CD14-positive monocyte (primary cell): ENCODE measurements around the gene GMDS. TPM values are rescaled to one million over a fixed set of nuclear protein-coding genes. Genes with fewer than 3 reads are reported as not detected.

Experiments used
- DNase-seq, 3 donors: peaks; one replicate each; pipeline ENCODE4 v3.0.0-alpha.2; 2011 to 2022
- H2AFZ ChIP-seq: 2 replicates; pipeline ENCODE4 v1.6.0; 2012; ENCODE audit warnings: mild to moderate bottlenecking, low read depth, low read length, inconsistent platforms; ENCODE audit not compliant: insufficient read depth, poor library complexity, severe bottlenecking
- H3K27ac ChIP-seq, 2 donors: 1 replicate in 1 of 2; 2 replicates in 1 of 2; pipeline ENCODE4 v1.5.1; 2012 to 2013; ENCODE audit warnings: low read length in 2 of 2, control low read depth in 1 of 2, inconsistent platforms in 1 of 2, low read depth in 1 of 2, mild to moderate bottlenecking in 1 of 2
- H3K27me3 ChIP-seq, 2 donors: one replicate each; pipeline versions ENCODE4 v1.6.0 to v1.6.1; 2011 to 2013; ENCODE audit warnings: low read length in 2 of 2; ENCODE audit not compliant: control insufficient read depth in 2 of 2, insufficient read depth in 2 of 2
- H3K36me3 ChIP-seq, 2 donors: replicated peaks in 1 of 2; 1 replicate in 1 of 2; 2 replicates in 1 of 2; pipeline versions ENCODE4 v1.5.1 to v1.6.1; 2012 to 2013; ENCODE audit warnings: low read length in 2 of 2, control low read depth in 1 of 2, inconsistent platforms in 1 of 2, mild to moderate bottlenecking in 1 of 2; ENCODE audit not compliant: insufficient read depth in 2 of 2, control insufficient read depth in 1 of 2
- H3K4me1 ChIP-seq, 2 donors: 1 replicate in 1 of 2; 2 replicates in 1 of 2; pipeline versions ENCODE4 v1.5.1 to v1.6.1; 2012 to 2013; ENCODE audit warnings: low read length in 2 of 2, control low read depth in 1 of 2, inconsistent platforms in 1 of 2, mild to moderate bottlenecking in 1 of 2, moderate library complexity in 1 of 2; ENCODE audit not compliant: insufficient read depth in 2 of 2, control insufficient read depth in 1 of 2
- H3K4me2 ChIP-seq: replicated peaks from 2 replicates; pipeline ENCODE3; 2012; ENCODE audit warnings: low read length, moderate library complexity, mild to moderate bottlenecking; ENCODE audit not compliant: poor library complexity, severe bottlenecking; ENCODE audit errors: extremely low read depth
- H3K4me3 ChIP-seq, 3 experiments: fragments of 200-600 bp in 1 of 3; sonication (generic) in 1 of 3; replicated peaks in 1 of 3; 1 replicate in 2 of 3; 2 replicates in 1 of 3; pipeline ENCODE4 v1.5.1; 2011 to 2013; ENCODE audit warnings: low read length in 3 of 3, mild to moderate bottlenecking in 3 of 3, control low read depth in 2 of 3, low read depth in 2 of 3, inconsistent platforms in 1 of 3, moderate library complexity in 1 of 3
- H3K79me2 ChIP-seq: 2 replicates; pipeline ENCODE4 v1.6.0; 2012; ENCODE audit warnings: mild to moderate bottlenecking, control low read depth, inconsistent platforms, low read length, moderate library complexity; ENCODE audit not compliant: insufficient read depth
- H3K9ac ChIP-seq: 2 replicates; pipeline ENCODE4 v1.6.0; 2017; ENCODE audit warnings: low read length, mild to moderate bottlenecking; ENCODE audit not compliant: insufficient read depth, poor library complexity, severe bottlenecking
- H3K9me3 ChIP-seq, 2 donors: replicated peaks in 1 of 2; 1 replicate in 1 of 2; 2 replicates in 1 of 2; pipeline versions ENCODE4 v1.5.1 to v1.6.1; 2012 to 2013; ENCODE audit warnings: low read length in 2 of 2, control low read depth in 1 of 2; ENCODE audit not compliant: control insufficient read depth in 1 of 2, insufficient read depth in 1 of 2
- H4K20me1 ChIP-seq: 2 replicates; pipeline ENCODE4 v1.6.0; 2012; ENCODE audit warnings: mild to moderate bottlenecking, low read length, control low read depth, moderate library complexity; ENCODE audit not compliant: insufficient read depth
- H3K27ac Mint-ChIP-seq, 7 donors: one replicate each; pipeline ENCODE4 v1.8.0; 2020; ENCODE audit warnings: mild to moderate bottlenecking in 7 of 7, mixed read lengths in 7 of 7, moderate library complexity in 6 of 7, inconsistent platforms in 2 of 7
- H3K27me3 Mint-ChIP-seq, 3 donors: one replicate each; pipeline ENCODE4 v1.8.0; 2021 to 2022; ENCODE audit warnings: low read depth in 3 of 3, mild to moderate bottlenecking in 3 of 3, mixed read lengths in 3 of 3, moderate library complexity in 3 of 3, inconsistent platforms in 1 of 3
- H3K36me3 Mint-ChIP-seq, 2 donors: one replicate each; pipeline ENCODE4 v1.8.0; 2020; ENCODE audit warnings: mixed read lengths in 2 of 2, inconsistent platforms in 1 of 2, mild to moderate bottlenecking in 1 of 2
- H3K4me1 Mint-ChIP-seq: one replicate; pipeline ENCODE4 v1.8.0; 2020; ENCODE audit warnings: mild to moderate bottlenecking, mixed read lengths
- H3K4me3 Mint-ChIP-seq, 2 donors: one replicate each; pipeline ENCODE4 v1.8.0; 2020; ENCODE audit warnings: mild to moderate bottlenecking in 2 of 2, mixed read lengths in 2 of 2, moderate library complexity in 1 of 2
- H3K9me3 Mint-ChIP-seq, 7 donors: one replicate each; pipeline ENCODE4 v1.8.0; 2020 to 2022; ENCODE audit warnings: mixed read lengths in 7 of 7, mild to moderate bottlenecking in 6 of 7, moderate library complexity in 6 of 7, inconsistent platforms in 2 of 7
- CTCF ChIP-seq: fragments of 200-600 bp; IDR thresholded peaks from one replicate; pipeline ENCODE4 v1.8.0; 2022; ENCODE audit warnings: antibody characterized with exemption, mild to moderate bottlenecking
- WGBS: methylation state at CpG from one replicate; pipeline ENCODE4 v1.1.5; 2013; ENCODE audit warnings: missing lambda C conversion rate; ENCODE audit not compliant: insufficient coverage; 5-methylcytosine and 5-hydroxymethylcytosine counted together
- intact Hi-C, 2 donors: fragments of 100-400 bp; cut with micrococcal nuclease; formaldehyde crosslinking; loops; one replicate each; pipeline versions ENCODE4 v1.15.0 to v1.15.1; 2023
- polyA plus RNA-seq, 3 donors: library from polyadenylated mRNA; depleted of rRNA in 1 of 3; unstranded in 2 of 3; stranded (reverse) in 1 of 3; fragments of 300-500 nt in 2 of 3; fragments of >200 nt in 1 of 3; fragmentation: Illumina TruSeq in 2 of 3; gene quantifications; 1 replicate in 2 of 3; 2 replicates in 1 of 3; pipeline ENCODE4 v1.2.3, GENCODE V29; 2012 to 2021

Gene GMDS
- polyA plus RNA-seq, 3 donors = 10.5 to 19.9 (median 17.6) TPM

GRCh38 chr6:1893470-1894130, 351.8 kb downstream of the GMDS start:
- no peak overlapping the region for H3K27ac ChIP-seq
- intact Hi-C loops = no loop called here
- H3K9me3 Mint-ChIP-seq = peaks cover 0 to 5% (median 0%) of the 10 kb centered on the region in 7 donors
- no peaks in the 10 kb centered on the region for H3K36me3 ChIP-seq
- H3K27me3 ChIP-seq = no peaks in the 10 kb centered on the region
- 77% methylated on average over 6 of the region's 11 CpGs for WGBS
- H3K4me1 ChIP-seq = no peaks in the 10 kb centered on the region
- no peaks in the 10 kb centered on the region for H4K20me1 ChIP-seq
- H3K27me3 Mint-ChIP-seq = no peaks in the 10 kb centered on the region
- H3K9ac ChIP-seq = no peak overlapping the region
- H3K27ac Mint-ChIP-seq = no peak overlapping the region
- no peak overlapping the region for H2AFZ ChIP-seq
- peaks cover 3 to 5% of the 10 kb centered on the region in 2 donors for H3K36me3 Mint-ChIP-seq
- no peak overlapping the region for H3K4me3 ChIP-seq
- no peaks in the 10 kb centered on the region for H3K4me1 Mint-ChIP-seq
- DNase-seq = no peak
- no peak overlapping the region for H3K4me2 ChIP-seq
- TF ChIP-seq CTCF = no peak
- H3K79me2 ChIP-seq = no peaks in the 10 kb centered on the region
- H3K9me3 ChIP-seq = no peaks in the 10 kb centered on the region
- no peak overlapping the region for H3K4me3 Mint-ChIP-seq

GRCh38 chr6:1892716-1893115, 352.7 kb downstream of the GMDS start:
- Histone ChIP-seq H3K79me2 (no peaks in the 10 kb centered on the region), H3K27ac (no peak overlapping the region), H3K9ac (no peak overlapping the region), H3K4me2 (no peak overlapping the region), H3K4me1 (no peaks in the 10 kb centered on the region), H3K36me3 (no peaks in the 10 kb centered on the region), H3K4me3 (no peak overlapping the region), H3K9me3 (no peaks in the 10 kb centered on the region), H4K20me1 (no peaks in the 10 kb centered on the region), H3K27me3 (no peaks in the 10 kb centered on the region), H2AFZ (no peak overlapping the region)
- no peak for TF ChIP-seq CTCF
- no peaks in the 10 kb centered on the region for H3K27me3 Mint-ChIP-seq
- no peak overlapping the region for H3K4me3 Mint-ChIP-seq
- no peak for DNase-seq
- peaks cover 0 to 5% (median 0%) of the 10 kb centered on the region in 7 donors for H3K9me3 Mint-ChIP-seq
- 95% methylated on average over 4 of the region's 6 CpGs for WGBS
- H3K36me3 Mint-ChIP-seq = peaks cover 3 to 5% of the 10 kb centered on the region in 2 donors
- H3K4me1 Mint-ChIP-seq = no peaks in the 10 kb centered on the region
- no peak overlapping the region for H3K27ac Mint-ChIP-seq
- intact Hi-C loops = no loop called here
